Frontal cortex (tissue), 4 donors: ENCODE measurements around the gene ERBB4. TPM values are rescaled to one million over a fixed set of nuclear protein-coding genes. Genes with fewer than 3 reads are reported as not detected.

Experiments
- DNase-seq, 2 donors: peaks; one replicate each; pipeline ENCODE4 v3.0.0; 2012; ENCODE audit warnings: low spot score in 2 of 2
- FAIRE-seq: peaks from 2 replicates; lab custom pipeline; 2012; peaks lifted over from hg19 to GRCh38; lab: Jason Lieb, UNC
- small RNA-seq: library from RNA; depleted of rRNA; stranded (forward); fragments of <200 nt; gene quantifications from one replicate; pipeline ENCODE3, GENCODE V24; 2014
- total RNA-seq: library from RNA; depleted of rRNA; stranded (reverse); fragments of >200 nt; gene quantifications from one replicate; pipeline ENCODE4 v1.2.3, GENCODE V29; 2014
- donor health status: control.
- donor health status: control.
- donor health status: control.

ERBB4 gene
- total RNA-seq, 1 donor from 2014 or later: 75.0 TPM

DNA sequence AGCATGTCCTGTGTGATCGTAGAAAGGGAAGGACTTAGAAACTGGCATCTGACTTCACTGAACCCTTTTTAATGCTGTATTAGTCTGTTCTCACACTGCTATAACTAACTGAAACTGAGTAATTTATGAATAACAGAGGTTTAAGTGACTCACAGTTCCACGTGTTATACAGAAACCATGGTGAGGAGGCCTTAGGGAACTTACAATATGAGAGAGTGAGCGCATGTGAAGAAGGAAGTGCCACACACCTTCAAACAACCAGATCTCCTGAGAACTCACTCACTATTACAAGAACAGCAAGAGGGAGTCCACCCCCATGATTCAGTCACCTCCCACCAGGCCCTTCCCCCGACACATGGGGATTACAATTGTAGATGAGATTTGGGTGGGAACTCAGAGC is 1170.9 kb downstream of the ERBB4 start:
- FAIRE-seq (no peak), DNase-seq (no peak)

DNA sequence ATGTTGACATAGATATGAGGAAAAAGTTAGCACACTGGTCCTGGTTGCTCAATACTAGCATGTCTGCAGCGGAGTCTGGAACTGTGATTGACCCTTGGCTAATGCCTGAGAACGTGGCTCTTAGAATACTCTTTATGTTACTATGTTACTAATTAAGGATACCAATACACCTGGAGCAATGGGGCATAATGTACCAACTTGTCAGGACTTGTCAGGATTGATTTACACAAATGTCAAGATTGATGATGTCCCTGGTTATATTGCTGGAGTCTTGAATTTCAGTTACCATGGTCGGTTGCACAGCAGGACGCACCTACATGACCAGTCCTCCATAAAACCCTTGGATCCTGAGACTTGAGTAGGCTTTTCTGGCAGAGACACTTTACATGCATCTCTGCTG is 1171.3 kb downstream of the ERBB4 start:
- FAIRE-seq (no peak), DNase-seq (no peak)

DNA sequence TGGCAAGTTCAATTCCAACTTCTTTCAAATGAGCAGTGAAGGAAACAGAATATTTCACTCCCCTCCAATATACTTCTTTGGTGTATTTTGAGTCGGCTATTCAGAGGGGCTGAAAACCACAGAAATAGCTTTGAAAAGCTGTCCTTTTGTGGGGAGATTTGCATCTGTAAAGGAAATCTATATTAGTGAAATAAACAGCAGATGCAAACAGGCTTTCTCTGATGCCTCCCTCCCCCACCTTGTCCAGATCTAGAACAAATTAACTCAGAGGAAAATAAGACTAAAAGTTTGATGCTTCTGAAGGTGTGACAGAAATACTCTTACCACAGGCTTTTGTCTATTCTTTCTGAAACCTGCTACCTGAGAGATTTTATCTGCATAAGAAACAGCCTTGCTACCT is 1173.7 kb downstream of the ERBB4 start:
- no peak for FAIRE-seq
- no peak for DNase-seq

DNA sequence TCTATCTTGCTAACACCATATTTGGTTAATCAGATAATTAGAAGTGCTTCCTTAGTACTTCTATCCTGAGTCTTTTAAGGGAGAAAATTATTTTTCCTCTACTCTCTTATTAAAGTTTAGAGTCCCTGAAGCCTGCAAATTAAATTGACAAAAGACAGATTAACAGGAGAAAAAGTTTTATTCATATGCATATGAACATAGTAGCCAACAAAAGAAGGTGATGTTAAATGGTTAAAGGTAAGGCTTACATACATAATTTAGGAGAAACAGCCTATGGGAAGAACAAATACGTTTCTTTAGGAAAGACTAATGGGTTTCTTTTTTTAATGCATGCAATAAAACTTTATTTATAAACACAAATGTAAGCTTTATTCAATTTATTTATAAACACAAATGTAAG is 1177.2 kb downstream of the ERBB4 start:
- no peak for DNase-seq
- FAIRE-seq: no peak

DNA sequence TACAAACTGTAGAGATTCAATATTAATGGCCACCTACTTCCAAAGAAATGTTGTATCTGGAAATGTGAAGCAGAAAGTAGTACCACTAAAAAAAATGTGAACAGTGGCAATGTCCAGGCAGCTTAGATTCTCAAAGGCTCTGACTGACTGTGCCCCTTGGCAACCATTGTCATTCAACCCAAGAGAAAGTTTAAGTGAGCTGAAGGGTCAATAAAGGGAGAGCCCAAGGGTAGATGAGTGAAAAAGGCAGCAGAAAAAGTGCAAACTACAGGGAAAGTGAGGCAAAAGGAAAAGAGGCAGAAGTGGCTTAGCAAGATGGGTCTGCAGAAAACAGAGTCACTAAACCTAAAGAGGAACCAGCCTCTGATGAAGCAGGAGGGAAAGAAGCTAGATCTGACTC is 1179.3 kb downstream of the ERBB4 start:
- DNase-seq: no peak
- no peak for FAIRE-seq

DNA sequence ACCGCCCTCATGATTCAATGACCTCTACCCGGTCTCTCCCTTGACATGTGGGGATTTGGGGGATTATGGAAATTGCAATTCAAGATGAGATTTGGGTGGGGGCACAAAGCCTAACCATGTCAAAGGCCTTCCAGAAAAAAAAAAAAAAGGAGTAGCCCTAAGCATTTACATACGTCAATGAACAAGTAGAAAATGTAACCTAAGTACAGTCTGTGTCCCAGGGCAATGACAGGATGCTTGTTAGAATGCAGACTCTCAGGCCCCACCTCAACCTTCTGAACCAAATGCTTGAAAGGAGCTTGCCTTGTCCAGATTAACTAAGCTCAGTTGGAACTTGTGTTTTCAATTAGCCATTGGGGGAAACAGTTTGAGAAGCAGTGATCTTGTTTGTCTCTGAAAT is 1180.1 kb downstream of the ERBB4 start:
- DNase-seq (no peak), FAIRE-seq (no peak)

DNA sequence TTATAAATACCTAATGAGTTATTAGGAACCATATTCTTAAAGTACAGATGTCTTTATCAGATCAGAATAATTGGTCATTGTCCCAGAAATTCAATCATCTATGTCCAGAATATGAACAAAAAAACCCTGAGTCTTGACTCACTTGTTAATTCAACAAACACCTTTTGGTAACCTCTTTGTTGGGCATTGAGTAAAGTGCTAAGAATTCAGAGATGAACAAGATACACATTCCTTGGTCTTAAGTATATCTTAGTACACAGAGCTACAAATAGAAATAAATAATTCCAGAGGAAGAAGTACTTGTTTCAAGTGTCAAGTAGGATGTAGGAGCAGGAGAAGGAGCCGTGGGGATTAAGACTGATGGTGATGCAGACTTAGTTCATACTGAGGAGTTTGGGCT is 1184.1 kb downstream of the ERBB4 start:
- FAIRE-seq: no peak
- no peak for DNase-seq

DNA sequence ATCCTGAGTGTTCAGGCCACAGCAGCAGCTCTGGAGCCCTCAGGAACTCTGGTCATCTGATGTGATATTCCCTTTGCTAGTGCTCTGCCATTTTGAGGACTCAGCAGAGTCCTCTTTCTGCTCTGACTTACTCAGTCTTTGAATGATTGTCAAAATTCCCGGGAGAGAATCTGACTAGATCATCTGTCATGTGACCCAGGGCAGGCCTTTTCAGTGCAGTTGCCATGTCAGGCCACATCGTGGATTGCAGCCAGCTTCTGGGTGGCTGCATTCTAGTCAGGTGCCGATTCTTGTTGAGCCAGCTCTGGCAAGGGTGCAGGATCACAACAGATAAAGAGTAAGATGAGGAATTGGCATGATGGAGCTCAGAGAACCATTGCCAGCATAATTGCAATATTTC is 1186.6 kb downstream of the ERBB4 start:
- no peak for FAIRE-seq
- DNase-seq: peak in 1 of 2 donors; percentile 3

DNA sequence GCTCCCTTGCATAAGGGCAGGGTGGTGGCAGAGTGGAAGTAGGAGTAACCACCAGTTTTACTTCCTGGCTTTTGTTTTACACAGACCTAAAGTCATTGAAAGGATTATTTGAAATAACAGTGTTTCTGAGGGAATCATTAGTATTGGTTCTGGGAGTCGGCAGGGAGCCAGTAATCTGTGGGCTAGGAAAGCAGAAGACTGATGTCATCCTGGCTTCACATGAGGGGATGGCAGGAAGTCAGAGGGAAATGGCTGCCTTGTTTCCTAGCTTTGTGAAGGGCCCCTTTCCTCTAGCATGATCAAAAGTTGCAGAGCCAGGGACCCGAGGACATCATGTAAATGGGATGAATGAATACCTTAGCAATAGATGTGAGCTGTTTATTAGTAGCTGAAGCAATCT is 1189.6 kb downstream of the ERBB4 start:
- FAIRE-seq (no peak), DNase-seq (no peak)

DNA sequence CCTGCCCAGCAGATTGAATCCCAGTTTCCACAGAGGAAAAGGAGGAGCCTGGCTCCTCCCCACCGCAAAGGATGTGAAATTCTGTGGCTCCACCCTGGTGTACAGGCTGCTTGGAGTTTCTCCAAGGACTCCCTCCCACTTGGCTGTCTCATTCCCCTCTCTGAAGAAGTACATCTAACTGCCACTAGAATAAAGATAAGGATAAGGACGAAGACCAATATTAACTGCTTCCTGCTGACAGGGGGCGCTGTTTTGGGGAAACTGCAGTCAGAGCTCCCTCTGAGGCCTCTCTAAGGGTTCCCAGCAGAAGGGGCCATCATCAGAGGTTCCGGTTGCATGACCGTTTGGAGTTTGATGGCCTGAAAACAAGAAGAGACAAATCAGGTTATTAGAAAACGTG is 1191.3 kb downstream of the ERBB4 start:
- no peak for FAIRE-seq

DNA sequence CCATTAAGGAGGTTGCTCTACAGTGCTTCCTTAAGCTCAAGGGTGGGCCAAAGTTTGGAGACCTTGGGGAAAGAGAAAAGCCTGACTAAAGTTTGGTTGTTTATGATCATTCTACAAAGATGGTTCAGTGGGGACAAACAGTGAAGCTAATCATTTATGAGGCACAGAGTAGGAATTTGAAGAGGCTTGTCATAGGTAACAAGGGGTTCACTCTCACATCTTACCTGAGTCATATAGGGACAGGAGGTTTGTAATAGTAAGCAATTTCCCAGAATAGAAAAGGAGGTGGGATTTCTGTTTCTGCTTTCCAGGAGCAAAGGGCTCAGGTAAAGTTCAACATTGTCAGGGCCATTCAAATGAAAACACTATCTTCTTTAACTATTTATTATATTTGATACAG is 1194.3 kb downstream of the ERBB4 start:
- FAIRE-seq: no peak

More for the DNA sequence above, 1191.3 kb downstream of the ERBB4 start:
- DNase-seq: no peak

DNA sequence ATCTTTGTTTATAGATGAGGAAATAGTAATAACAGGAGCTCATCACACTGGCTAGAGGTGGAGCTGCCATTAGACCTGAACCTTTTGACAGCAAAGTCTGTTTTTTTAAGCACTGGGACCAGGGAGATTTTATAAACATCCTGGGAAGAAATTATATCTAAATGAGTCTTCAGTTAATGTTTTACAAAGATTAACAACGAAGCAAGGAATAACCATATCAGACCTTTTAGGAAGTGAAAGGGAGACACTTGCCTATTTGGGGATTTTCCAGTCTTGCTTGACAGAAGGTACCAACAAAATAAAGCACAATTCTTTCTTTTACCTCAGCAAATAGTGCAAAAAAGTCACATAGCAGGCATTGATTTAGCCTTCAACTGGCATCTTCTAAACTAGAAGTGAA is 1205.2 kb downstream of the ERBB4 start:
- DNase-seq: no peak
- no peak for FAIRE-seq

More for the DNA sequence above, 1194.3 kb downstream of the ERBB4 start:
- no peak for DNase-seq

DNA sequence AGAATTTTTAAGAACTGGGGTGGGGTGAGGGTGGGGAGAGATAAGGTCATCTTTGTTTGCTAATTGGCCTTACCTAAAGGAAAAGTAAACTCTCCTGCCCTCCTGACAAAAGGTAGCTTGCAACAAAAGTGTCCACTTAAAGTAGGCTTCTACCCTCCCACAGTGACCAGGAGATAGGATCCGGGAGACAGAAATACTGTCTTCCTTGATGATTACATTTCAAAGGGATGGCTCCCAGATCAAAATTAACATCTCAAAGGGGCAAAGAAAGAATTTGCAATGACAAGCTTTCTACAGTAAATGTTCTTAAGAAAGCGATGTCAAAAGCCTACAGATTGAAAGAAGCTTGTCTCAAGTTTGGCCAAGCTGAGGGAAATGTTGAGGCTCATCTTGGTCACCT is 1206.9 kb downstream of the ERBB4 start:
- FAIRE-seq: no peak
- no peak for DNase-seq

DNA sequence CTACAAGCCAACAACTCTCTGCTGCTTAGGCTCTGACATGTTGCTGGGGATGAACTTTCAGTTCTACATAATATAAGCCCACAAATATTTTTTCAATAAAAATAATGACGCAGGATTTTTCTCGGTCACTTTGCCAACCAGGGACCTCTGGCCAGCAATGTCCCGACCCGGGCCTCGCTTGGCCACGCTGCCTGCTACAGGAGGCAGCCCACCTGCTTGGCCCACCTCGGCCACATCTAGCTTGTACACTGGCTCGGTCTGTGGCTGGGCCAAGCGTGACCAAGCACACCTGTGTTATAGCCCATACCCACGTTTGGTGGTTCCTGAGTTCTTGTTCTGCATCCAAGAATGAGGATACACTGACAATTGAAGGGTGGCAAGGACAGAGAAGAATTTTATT is 1208.7 kb downstream of the ERBB4 start:
- FAIRE-seq (no peak), DNase-seq (no peak)

DNA sequence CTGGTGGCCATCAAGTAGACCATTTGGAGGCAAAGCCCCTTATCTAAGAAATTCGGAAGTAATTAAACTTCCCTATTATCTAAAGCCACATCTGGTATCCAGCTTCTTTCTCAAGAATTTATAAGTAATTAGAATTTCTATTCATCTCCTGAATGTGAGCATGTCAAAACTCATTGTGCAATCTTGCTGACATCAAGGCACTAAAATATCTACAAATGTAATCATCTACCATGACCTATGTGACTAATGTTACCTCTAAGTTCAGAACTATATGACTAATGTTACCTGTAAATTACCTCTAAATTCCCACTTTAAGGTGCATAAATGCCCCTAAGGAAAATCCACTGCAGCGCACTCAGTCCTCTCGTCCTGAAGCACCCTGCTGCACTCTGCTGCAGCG is 1209.2 kb downstream of the ERBB4 start:
- DNase-seq (no peak), FAIRE-seq (no peak)

DNA sequence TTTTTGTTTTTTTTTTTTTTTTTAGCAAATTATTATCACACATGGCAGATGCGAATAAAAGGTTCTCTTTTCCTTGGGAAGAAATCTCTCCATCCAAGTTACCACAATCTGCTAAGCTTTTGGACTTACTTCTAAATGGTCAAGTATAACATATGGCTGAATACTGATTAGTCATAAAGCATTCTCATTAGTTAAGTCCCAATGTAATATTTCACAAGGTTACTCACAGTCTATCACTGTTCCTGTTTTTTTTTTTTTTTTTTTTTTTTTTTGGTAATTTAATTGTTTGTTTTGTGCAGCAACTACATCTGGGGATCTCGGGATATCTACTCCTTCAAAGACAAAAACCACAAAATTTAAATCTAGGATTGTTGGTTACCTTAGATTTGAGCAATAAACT is 1210.5 kb downstream of the ERBB4 start:
- DNase-seq (no peak), FAIRE-seq (no peak)

Small RNA genes within 50 kb of the gene (small RNA-seq; reads per million reads assigned to genes)
- gene MIR548F2 (not detected), gene RNA5SP119 (not detected)
